Measurements from ENCODE around the gene C1orf94.

C1orf94 gene

DNA sequence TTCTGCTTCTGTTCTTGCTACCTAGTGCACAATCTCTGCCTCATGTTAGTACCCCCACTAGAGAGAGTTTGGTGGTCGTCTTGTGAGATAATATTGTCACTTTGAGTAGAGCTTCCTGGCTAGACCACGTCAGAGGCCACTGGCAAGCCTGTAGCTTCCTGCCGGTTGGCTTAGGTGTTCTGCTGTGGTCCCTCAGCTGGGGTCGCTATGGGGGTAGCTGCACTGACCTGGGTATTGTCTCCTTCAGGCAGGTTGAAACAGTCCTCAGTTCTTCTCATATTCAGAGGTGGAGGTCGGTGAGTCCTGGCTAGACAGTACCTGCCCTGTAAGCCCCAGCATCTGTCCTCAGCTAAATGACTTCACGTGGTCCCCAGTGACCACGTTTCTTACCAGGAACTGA is 86.2 kb downstream of the C1orf94 start:
- DNase-seq (ENCODE audit: low spot score) = no peak

DNA sequence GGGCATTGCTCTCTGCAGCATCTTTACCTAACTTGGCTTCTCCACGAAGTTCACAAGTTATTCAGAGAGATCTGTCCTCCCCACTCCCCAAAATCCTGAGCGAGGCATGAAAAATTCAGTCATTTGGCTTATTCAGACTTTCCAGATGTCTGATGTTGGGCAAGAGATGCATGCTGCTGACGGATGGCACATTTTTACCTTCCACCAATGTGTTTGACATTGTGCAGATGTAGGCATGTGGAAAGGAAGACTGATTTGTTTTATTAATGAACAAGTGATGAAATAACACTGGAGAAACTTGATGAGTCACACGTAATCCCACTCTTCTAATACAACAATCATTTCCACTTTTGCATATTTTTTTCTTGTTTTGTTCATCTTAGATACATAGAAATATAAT is 86.7 kb downstream of the C1orf94 start:
- DNase-seq (ENCODE audit: low spot score) = no peak

DNA sequence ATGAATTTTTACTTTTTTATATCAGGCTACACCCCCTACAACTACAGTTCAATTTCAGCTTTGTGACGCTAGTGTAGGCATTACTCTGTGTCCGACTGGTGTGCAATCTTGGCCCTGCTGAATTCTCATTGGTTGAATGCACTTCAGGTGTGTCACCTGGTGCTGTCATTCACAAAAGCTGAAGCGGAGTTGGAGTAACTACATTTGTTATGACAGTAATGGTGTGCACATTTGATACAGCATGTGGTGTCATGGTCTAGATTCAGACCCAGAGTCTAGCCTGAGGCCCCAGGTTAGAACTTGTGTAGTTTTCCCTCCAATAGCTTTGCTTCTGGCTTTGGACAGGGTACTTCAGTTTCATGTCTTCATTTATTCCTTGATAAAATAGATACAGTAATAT is 88.7 kb downstream of the C1orf94 start:
- DNase-seq (ENCODE audit: low spot score) = no peak

DNA sequence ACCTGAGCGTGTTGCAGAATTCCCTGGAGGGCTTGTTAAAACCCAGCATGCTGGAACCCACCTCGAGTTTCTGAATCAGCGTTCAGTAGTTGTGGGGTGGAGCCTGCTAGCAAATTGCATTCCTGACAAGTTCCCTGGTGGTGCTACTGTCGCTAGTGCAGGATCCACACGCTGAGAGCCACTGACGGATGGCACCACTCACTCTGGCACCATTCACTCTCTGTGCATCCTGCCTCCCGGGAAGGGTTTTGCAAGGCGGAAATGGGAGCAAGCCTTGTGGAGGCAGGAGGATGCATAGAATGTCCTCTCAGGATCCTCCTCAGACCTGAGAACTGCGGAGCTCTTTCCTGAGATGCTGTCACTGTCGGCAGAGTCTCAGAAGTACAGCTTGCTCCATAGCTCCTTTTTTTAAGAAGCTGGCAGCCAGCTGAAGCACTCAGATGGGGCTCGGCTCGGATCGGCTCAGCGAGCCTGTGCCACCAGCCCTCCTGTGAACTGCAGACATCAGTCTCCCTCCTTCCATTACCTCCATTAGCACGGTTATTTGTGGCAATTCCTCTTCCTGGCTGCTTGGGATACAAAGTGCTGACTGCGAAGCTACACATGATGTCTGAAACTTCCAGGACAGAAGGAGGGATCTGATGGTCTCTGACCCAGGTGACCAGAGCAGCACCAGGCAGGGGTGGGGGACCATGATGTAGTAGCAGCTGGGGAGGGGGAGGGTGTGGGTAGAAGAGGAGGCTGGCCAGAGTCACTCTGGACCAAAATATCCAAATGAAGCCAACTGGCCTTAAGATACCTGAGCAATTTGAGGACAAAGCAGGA is 89.6 kb downstream of the C1orf94 start:
- DNase-seq (ENCODE audit: low spot score) = no peak

DNA sequence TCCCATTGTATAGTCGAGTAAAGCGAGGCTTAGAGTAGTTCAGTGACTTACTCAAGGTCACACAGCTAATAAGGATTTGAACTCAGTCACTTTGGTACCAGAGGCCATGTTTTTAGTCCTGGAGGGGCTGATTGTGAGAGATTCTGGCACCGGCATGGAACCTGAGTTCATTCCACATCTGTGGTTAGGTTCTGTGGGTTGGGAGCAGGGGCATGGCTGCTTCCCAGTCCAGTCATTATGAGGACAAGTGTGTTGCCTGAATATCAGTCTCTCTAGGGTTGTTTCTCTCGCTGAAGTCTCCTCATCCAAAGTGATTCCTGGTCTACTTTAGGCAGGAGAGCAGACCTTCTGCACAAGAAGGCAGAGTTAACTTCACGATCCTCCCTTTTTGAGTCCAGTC is 90.6 kb downstream of the C1orf94 start:
- DNase-seq (ENCODE audit: low spot score) = no peak

DNA sequence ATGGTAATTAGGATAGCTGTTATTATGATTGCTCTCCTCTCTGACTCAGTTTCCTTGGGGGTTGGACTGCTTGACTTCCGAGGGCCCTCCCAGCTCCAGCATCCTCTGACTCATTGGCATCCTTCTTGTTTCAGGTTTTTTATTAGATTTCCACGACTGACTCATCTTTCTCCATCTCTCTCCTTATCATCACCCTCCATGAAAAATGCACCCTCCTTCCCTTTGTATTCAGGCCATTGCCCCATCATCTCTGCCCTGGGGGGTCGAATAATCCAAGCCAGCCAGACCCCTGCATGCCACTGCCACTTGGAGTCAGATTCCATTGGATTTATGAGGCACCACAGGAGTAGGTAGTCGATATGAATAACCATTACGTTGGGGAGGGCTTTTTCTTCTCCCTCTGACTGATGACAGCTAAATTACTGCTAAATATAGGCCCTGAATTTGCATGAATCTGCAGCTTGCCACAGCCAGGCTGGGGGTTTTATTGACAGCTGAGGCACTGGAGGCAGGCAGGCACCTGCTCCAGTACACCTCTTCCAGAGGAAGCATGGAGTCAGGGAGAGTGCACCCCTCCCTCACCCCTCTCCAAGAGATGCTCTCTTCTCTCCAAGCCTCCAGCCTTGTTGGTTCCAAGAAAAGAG is 91.7 kb downstream of the C1orf94 start:
- no peak for DNase-seq (ENCODE audit: low spot score)
